ENCODE measurements around the gene HHIPL1. TPM values are rescaled to one million over a fixed set of nuclear protein-coding genes. Genes with fewer than 3 reads are reported as not detected.
A peak's percentile ranks its signal among the peaks of the same experiment; 100 is the strongest.

The HHIPL1 gene
- total and polyA plus RNA-seq, 2 of the 8 experiments (the other 6 are each of a cell fraction or from before 2014, with no cell fraction given), result 1.5 to 2.6 TPM

GRCh38 chr14:99612738-99613330 lies 32.1 kb upstream of the HHIPL1 start:
- H3K18ac ChIP-seq (ENCODE audit: extremely low read depth, low read length), result no peak overlapping the region
- H2BK20ac ChIP-seq (ENCODE audit: low read length), result no peak overlapping the region
- POLR2A ChIA-PET (ENCODE audit: partially characterized antibody), result no interaction called here
- H3K4me3 ChIP-seq (ENCODE audit: extremely low read depth in 1 of 4, insufficient read depth in 2 of 4, low read depth in 3 of 4, low read length in 4 of 4), result no peak overlapping the region
- H2AK5ac ChIP-seq (ENCODE audit: low read depth, low read length), result no peak overlapping the region
- CTCF ChIA-PET (ENCODE audit: partially characterized antibody), result no interaction called here
- no peak overlapping the region for H3K4ac ChIP-seq (replicated peaks; ENCODE audit: insufficient read length, low read depth, low read length)
- no peak overlapping the region for H4K5ac ChIP-seq (ENCODE audit: insufficient read length, low read depth, low read length)
- H4K91ac ChIP-seq (replicated peaks; ENCODE audit: insufficient read length, low read length), result no peak overlapping the region
- H2BK120ac ChIP-seq (replicated peaks; ENCODE audit: low read depth, low read length), result no peak overlapping the region
- H3K27me3 ChIP-seq (replicated peaks in 1 of 4; ENCODE audit: control insufficient read depth in 3 of 4, extremely low read depth in 1 of 4, insufficient read depth in 3 of 4, low read length in 3 of 4), result no peaks in the 10 kb centered on the region; a peak in 1 of 7 replicates
- H3K14ac ChIP-seq (ENCODE audit: insufficient read length), result no peak overlapping the region
- no peaks in the 10 kb centered on the region for H3K79me2 ChIP-seq (ENCODE audit: control insufficient read depth in 1 of 2, insufficient read depth in 2 of 2, low read length in 2 of 2)
- H3K23me2 ChIP-seq (ENCODE audit: low read depth, low read length), result peaks cover 2% of the 10 kb centered on the region; the same call in 1 of the 2 replicates
- no peak overlapping the region for H4K8ac ChIP-seq (ENCODE audit: extremely low read depth, insufficient read depth, low read length)
- WGBS, 2 experiments (ENCODE audit: extremely low coverage in 1 of 2, insufficient coverage in 1 of 2, insufficient read length in 1 of 2, insufficient replicate concordance in 2 of 2, low coverage in 1 of 2, low lambda C conversion rate in 2 of 2, missing lambda C conversion rate in 1 of 2), result 88% methylated on average over 8 of the region's 8 CpGs; no CpG with 5 or more reads in 1 of the 2 experiments
- H2BK15ac ChIP-seq (ENCODE audit: low read length), result no peak overlapping the region
- H4K20me1 ChIP-seq (replicated peaks in 1 of 2; ENCODE audit: control insufficient read depth in 1 of 2, insufficient read depth in 2 of 2, low read length in 2 of 2), result no peaks in the 10 kb centered on the region
- H2BK5ac ChIP-seq (ENCODE audit: low read depth, low read length), result no peak overlapping the region
- no peak overlapping the region for H3K4me2 ChIP-seq (ENCODE audit: insufficient read depth in 1 of 2, low read depth in 2 of 2, low read length in 2 of 2)
- no peak overlapping the region for H3K23ac ChIP-seq (ENCODE audit: insufficient read length)
- TF ChIP-seq BACH1 (IDR thresholded peaks at IDR 0.05; ENCODE audit: low read length) (no peak), TEAD4 (IDR thresholded peaks at IDR 0.05; ENCODE audit: low read depth, low read length) (no peak), FOSL1 (IDR thresholded peaks at IDR 0.05; ENCODE audit: insufficient read depth, low read depth, low read length) (no peak), CBX5 (IDR thresholded peaks at IDR 0.05; ENCODE audit: low read depth, low read length) (no peak), RXRA (IDR thresholded peaks at IDR 0.05; ENCODE audit: insufficient read depth, low read depth, low read length) (no peak), CTCF (IDR thresholded peaks at IDR 0.05; ENCODE audit: control extremely low read depth in 1 of 3, insufficient read depth in 1 of 3, low read depth in 1 of 3, low read length in 3 of 3) (no peak), MAFK (IDR thresholded peaks at IDR 0.05; ENCODE audit: low read depth, low read length) (no peak)
- no peak overlapping the region; a peak in 1 of 7 replicates for H3K9ac ChIP-seq (replicated peaks in 1 of 4; ENCODE audit: extremely low read depth in 1 of 4, low read depth in 3 of 4, low read length in 3 of 4)
- DNase-seq (ENCODE audit: low read depth in 1 of 2, low spot score in 2 of 2) (no peak), FAIRE-seq (no peak)
- no peaks in the 10 kb centered on the region for H3K36me3 ChIP-seq (ENCODE audit: control insufficient read depth in 2 of 4, insufficient read depth in 4 of 4, low read length in 3 of 4)
- H3K4me1 ChIP-seq (replicated peaks in 1 of 4; ENCODE audit: control insufficient read depth in 3 of 4, insufficient read depth in 4 of 4, low read length in 3 of 4), result peaks cover 0 to 6% (median 0%) of the 10 kb centered on the region in 4 experiments; a peak in 2 of 7 replicates
- no peak overlapping the region for H3K56ac ChIP-seq (replicated peaks; ENCODE audit: insufficient read length, low read depth, low read length)
- no peak overlapping the region for H3K27ac ChIP-seq (ENCODE audit: low read depth, low read length)
- H2BK12ac ChIP-seq (ENCODE audit: low read depth, low read length), result 0 out of 2 replicates have a peak overlapping the region, but pooled peaks have one; percentile 23
- H2AFZ ChIP-seq (ENCODE audit: low read length), result no peak overlapping the region
- no peaks in the 10 kb centered on the region for H3K79me1 ChIP-seq (ENCODE audit: low read depth, low read length)
- H3K9me3 ChIP-seq (ENCODE audit: insufficient read depth in 2 of 2, low read depth in 1 of 2, low read length in 1 of 2), result no peaks in the 10 kb centered on the region

All from H1 (cell line).